ENCODE data around the gene C16orf92.

Gene C16orf92

GRCh38 chr16:29993903-29994599 is 28.9 kb upstream of the C16orf92 start:
- TF ChIP-seq GATA3 (IDR thresholded peaks at IDR 0.05; ENCODE audit: low read depth, low read length) (no peak), GATA2 (IDR thresholded peaks at IDR 0.05; ENCODE audit: low read depth, low read length) (no peak)

- TF ChIP-seq GATA2 (IDR thresholded peaks at IDR 0.05; ENCODE audit: low read depth, low read length), result no peak
- TF ChIP-seq GATA3 (IDR thresholded peaks at IDR 0.05; ENCODE audit: low read depth, low read length), result no peak
Measured at GRCh38 chr16:29994600-29995323, 28.2 kb upstream of the C16orf92 start.

GRCh38 chr16:29995324-29995910 is 27.6 kb upstream of the C16orf92 start, which contains the start of gene HIRIP3:
TSS of gene HIRIP3 (minus strand) at chr16:29995617. CDS start at chr16:29995605, 12 bp downstream.
- TF ChIP-seq GATA2 (IDR thresholded peaks at IDR 0.05; ENCODE audit: low read depth, low read length), result no peak
- TF ChIP-seq GATA3 (IDR thresholded peaks at IDR 0.05; ENCODE audit: low read depth, low read length), result no peak

GRCh38 chr16:29995911-29996765 is 26.9 kb upstream of the C16orf92 start, which contains the start of gene INO80E:
TSS of gene INO80E (plus strand) at chr16:29996241. CDS start at chr16:29996311, 70 bp downstream.
- no peak for TF ChIP-seq GATA2 (IDR thresholded peaks at IDR 0.05; ENCODE audit: low read depth, low read length)
- no peak for TF ChIP-seq GATA3 (IDR thresholded peaks at IDR 0.05; ENCODE audit: low read depth, low read length)

GRCh38 chr16:29996766-29997250 is 26.2 kb upstream of the C16orf92 start:
- TF ChIP-seq GATA3 (IDR thresholded peaks at IDR 0.05; ENCODE audit: low read depth, low read length) (no peak), GATA2 (IDR thresholded peaks at IDR 0.05; ENCODE audit: low read depth, low read length) (no peak)

- TF ChIP-seq GATA3 (IDR thresholded peaks at IDR 0.05; ENCODE audit: low read depth, low read length) (no peak), GATA2 (IDR thresholded peaks at IDR 0.05; ENCODE audit: low read depth, low read length) (no peak)
Measured at GRCh38 chr16:29999605-30000004, 23.4 kb upstream of the C16orf92 start.

- TF ChIP-seq GATA2 (IDR thresholded peaks at IDR 0.05; ENCODE audit: low read depth, low read length) (no peak), GATA3 (IDR thresholded peaks at IDR 0.05; ENCODE audit: low read depth, low read length) (no peak)
Measured at GRCh38 chr16:30000735-30001631, 22.0 kb upstream of the C16orf92 start.

GRCh38 chr16:30002614-30003346 is 20.2 kb upstream of the C16orf92 start:
- TF ChIP-seq GATA3 (IDR thresholded peaks at IDR 0.05; ENCODE audit: low read depth, low read length) (no peak), GATA2 (IDR thresholded peaks at IDR 0.05; ENCODE audit: low read depth, low read length) (no peak)

- no peak for TF ChIP-seq GATA2 (IDR thresholded peaks at IDR 0.05; ENCODE audit: low read depth, low read length)
- TF ChIP-seq GATA3 (IDR thresholded peaks at IDR 0.05; ENCODE audit: low read depth, low read length), result no peak
Measured at GRCh38 chr16:30003670-30004423, 19.2 kb upstream of the C16orf92 start.

- TF ChIP-seq GATA2 (IDR thresholded peaks at IDR 0.05; ENCODE audit: low read depth, low read length) (no peak), GATA3 (IDR thresholded peaks at IDR 0.05; ENCODE audit: low read depth, low read length) (no peak)
Measured at GRCh38 chr16:30004424-30004776, 18.6 kb upstream of the C16orf92 start.

GRCh38 chr16:30004811-30005242 is 18.2 kb upstream of the C16orf92 start:
- TF ChIP-seq GATA2 (IDR thresholded peaks at IDR 0.05; ENCODE audit: low read depth, low read length) (no peak), GATA3 (IDR thresholded peaks at IDR 0.05; ENCODE audit: low read depth, low read length) (no peak)

Measured in SH-SY5Y (cell line).